NAMALWA (cell line): Measurements from ENCODE around the gene UBASH3B.
A peak's percentile ranks its signal among the peaks of the same experiment; 100 is the strongest.
"Not testable (repeated sequence)": the region's sequence is repeated elsewhere in the genome, so short reads cannot be mapped to it uniquely, and the experiment has no call there.

Experiments
- DNase-seq: peaks from one replicate; pipeline ENCODE4 v3.0.0-alpha.2; 2015; ENCODE audit warnings: low spot score

Gene UBASH3B

GRCh38 chr11:122709039-122709760 is 53.7 kb downstream of the UBASH3B start:
- DNase-seq = no peak

- DNase-seq = no peak
Observed at GRCh38 chr11:122711362-122711761, 55.8 kb downstream of the UBASH3B start.

GRCh38 chr11:122711831-122712381 is 56.4 kb downstream of the UBASH3B start:
- DNase-seq = no peak

DNA sequence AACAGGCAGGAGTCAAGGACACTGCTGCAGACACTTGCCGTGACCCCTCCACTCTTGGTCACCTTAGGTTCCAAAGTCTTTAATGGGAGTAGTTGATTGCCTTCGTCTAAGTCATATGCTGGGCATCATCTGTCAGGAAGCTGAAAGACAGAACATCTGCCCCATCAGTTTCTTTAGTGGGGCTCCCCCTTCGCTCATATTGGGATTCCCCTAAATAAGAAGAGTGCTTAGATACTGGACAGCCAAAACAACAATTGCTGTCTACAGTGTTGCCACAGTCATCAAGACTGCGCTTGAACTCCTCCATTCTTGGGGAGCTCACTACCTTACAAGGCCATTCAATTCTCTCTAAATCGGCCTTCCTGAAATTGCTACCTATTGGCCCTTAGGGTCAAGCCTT is 58.5 kb downstream of the UBASH3B start:
- DNase-seq = peak; percentile 44

DNA sequence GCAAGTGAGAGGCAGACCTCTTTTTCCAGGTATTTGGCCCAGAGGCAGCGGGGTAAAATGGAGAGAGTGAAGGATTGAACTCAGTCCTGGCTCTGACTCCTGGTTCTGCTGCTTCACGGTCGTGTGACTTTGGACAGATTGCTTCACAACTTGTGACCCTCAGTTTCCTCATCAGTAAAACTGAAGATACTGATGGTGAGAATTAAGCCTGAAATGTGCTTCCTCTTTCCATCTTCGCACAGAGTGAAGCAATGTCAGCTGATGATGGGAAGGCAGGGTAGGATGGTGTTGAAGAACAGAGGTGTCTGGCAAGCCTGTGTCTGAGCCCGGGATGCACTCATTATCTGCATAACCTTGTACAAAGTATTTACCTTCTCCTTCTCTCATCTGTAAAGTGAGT is 59.0 kb downstream of the UBASH3B start:
- DNase-seq = no peak

- peak; percentile 27 for DNase-seq
Observed at GRCh38 chr11:122715548-122716440, 60.3 kb downstream of the UBASH3B start.

- DNase-seq = peak; percentile 72
Observed at GRCh38 chr11:122717264-122717867, 61.8 kb downstream of the UBASH3B start.

DNA sequence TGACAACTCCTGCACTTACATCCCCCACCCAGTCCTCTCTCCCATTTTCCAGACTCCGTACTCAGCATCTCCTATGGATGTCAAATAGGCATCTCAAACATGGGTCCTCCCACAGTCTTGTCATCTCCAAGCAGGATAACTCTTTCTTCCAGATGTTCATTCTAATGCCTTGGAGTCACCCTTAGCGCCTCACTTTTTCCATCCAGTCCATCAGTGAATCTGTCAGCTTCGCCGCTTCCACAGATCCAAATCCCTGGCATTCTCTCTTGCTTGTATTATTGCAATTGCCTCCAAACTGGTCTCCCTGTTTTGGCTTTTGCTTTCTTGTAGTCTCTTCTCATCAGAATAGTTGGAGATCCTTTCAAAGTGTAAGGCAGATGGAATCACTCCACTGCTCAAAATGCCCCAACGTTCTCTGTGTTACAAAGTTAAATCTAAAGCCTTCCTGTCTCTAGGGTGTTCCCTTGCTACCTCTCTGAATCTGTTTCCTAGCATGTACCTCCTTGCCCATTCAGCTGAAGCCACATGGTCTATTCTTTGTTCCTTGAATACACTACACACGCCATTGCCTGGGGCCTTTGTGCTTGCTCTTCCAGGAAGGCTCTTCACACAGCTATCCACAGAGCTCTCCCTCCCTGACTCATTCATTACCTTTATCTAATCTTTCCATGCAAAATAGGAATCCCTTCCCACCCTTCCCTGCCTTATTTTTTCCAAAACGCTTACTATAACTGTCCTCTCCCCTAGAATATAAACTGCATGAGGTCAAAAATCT is 64.8 kb downstream of the UBASH3B start:
- no peak for DNase-seq

- no peak for DNase-seq
Observed at GRCh38 chr11:122721201-122721963, 65.9 kb downstream of the UBASH3B start.

DNA sequence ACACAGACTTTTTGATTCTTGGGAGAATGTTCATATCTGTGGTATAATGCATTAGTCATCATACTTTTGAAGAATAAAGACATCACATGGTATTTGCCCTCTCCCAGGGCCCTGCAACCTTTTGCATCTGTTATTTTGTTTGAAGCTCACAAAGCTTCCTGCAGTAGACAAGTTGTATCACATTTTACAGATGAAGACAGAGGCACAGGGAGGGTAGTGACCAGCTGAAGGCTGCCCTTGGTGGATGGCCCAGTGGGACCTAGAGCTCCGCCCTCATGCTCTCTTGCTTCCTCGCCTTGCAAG is 66.4 kb downstream of the UBASH3B start:
- no peak for DNase-seq

DNA sequence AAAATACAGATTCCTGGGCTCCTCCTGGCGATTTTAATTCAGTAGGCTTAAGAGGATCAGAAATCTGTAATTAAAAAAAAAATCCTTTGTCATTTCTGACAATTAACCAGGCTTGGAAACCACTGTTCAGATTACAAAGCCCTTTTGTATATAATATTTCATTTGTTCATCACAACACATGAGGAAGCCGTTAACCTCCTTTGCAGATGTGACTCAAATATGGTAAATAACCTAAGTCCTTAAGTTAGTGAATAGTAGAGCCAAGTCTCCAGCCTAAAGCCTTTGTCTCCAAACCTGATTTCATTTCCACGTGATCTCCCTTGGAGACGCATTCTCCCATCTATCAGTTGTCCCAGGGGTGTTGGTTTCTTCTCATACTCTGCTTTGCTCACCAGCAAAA is 67.6 kb downstream of the UBASH3B start:
- DNase-seq = no peak

- DNase-seq = no peak
Observed at GRCh38 chr11:122723576-122723975, 68.1 kb downstream of the UBASH3B start.

DNA sequence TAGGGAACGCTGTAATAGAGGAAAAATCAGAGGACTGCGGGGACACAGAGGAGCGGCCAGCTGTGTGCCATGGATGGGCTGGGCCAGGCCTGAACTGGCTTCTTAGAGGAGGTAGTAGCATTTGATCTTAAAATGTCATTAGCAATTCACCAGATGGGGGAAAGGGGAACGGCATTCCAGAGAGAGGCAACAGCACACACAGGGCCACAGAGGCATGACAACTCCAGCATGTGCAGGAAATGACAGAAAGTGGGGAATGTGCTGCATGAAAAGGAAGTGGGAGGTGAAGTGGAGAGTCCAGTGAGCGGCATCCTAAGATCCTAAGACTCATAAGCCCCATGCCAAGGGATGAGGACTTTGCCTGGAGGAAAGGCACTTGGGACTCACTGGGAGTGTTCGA is 69.0 kb downstream of the UBASH3B start:
- DNase-seq = no peak

DNA sequence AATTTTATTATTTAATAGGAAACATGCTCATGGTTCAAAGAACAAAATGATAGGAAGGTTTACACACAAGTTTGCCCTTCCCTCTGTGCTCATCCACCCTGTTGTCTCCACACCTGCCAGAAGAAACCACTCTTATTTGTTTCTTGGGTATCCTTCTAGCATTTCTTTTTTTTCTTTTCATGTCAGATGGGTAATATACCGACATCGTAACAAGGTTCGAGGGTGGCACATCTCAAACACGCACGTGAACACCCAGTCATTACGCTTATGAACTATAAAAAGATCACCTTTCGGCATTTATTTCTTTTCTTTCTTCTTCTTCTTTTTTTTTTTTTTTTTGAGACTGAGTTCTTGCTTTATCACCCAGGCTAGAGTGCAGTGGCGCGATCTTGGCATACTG is 70.5 kb downstream of the UBASH3B start:
- no peak for DNase-seq

DNA sequence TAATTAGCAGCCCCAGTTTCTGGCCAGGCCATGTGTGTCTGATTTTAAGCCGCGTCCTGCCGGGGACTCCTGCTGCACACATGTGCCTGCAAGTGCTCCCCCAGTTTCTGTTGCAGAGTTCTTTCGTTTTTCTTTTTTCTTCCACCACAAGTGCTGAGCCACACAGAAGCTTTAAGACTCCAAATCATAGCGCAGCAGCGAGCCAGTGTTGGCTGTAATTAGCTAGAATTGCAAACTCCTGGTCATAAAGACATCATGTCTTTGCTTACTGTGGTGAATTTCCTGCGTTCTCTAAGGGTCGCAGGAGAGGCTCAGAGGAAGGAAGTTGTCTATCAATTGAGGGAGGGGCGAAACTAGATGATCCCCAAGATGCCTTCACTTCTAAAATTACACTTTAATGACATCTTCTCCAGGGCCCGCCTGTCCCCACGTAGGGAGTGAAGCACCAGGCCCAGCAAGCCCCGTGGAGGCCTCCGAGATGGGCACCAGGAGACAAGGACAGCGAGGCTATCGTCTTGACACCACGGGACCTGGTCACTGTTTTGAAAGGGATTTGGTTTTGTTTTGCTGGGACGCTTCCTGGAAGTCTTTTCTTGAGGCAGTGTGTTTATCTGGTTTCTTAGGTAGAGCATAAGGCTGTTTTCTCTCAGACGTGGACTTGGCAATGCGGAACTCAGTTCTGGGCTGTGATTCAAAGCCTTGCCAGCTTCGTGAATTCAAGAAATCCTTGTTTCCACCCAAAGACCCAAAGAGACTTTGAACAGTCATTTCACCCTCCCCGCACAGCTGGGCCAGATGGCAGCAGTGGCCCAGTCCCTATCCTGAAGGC is 71.8 kb downstream of the UBASH3B start:
- DNase-seq = peak; percentile 57

DNA sequence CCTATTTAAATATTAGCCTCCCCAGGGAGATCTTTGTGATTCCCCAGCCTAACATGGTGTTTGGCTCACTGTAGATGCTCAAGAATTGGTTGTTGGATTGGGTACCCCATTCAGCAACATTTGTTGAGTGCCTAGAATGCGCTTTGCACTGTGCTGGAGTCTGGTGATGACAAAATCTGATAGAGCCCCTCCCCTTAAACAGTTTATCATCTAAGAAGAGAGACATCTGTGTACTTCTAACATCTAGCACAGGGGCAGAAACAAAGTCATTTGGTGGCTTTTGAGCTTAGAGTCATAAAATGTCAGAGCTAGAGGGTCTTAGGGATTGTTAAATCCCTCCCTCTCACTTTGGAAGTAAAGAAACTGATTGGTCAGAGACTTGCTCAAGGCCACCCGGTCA is 73.0 kb downstream of the UBASH3B start:
- DNase-seq = no peak

- DNase-seq = no peak
Observed at GRCh38 chr11:122729139-122729538, 73.6 kb downstream of the UBASH3B start.

- not testable (repeated sequence) for DNase-seq
Observed at GRCh38 chr11:122730694-122731093, 75.2 kb downstream of the UBASH3B start.

- DNase-seq = no peak
Observed at GRCh38 chr11:122731500-122731913, 76.0 kb downstream of the UBASH3B start.
